ENCODE measurements around the gene IER3. TPM values are rescaled to one million over a fixed set of nuclear protein-coding genes. Genes with fewer than 3 reads are reported as not detected.

The IER3 gene
- total and polyA plus RNA-seq, 2 of the 8 experiments (the other 6 are each of a cell fraction or from before 2014, with no cell fraction given) = 11.9 to 26.5 TPM

GRCh38 chr6:30707281-30707850, 37.0 kb downstream of the IER3 start (continued):
- TF ChIP-seq CTCF (IDR thresholded peaks at IDR 0.05; ENCODE audit: control extremely low read depth in 1 of 3, insufficient read depth in 1 of 3, low read depth in 1 of 3, low read length in 3 of 3) (no peak), SIX5 (IDR thresholded peaks at IDR 0.05; ENCODE audit: low read depth, low read length) (no peak), CBX8 (IDR thresholded peaks at IDR 0.05; ENCODE audit: borderline replicate concordance, low read depth, low read length) (no peak)
